ENCODE data around the gene FRZB.

DNA sequence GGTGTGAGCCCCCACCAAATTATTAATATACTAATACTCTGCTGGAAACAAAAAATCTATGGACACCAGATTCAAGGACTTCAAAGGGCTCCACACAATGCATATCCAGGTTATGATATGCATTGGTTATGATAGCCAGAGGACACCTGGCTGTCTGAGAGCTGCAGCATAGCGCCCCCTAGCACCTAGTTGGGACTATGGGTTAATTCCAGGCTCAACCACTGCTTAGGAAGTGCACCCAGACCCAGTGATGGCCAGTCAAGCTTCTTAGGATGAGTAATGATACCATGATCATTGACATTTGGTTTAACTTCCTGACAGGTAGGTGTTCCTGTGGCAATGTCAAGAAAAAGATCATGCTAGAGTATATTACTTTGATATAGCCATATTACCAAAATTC is 3.8 kb upstream of the FRZB start:
- TF ChIP-seq SUZ12 (IDR thresholded peaks at IDR 0.05; ENCODE audit: extremely low read depth, insufficient read depth, insufficient read length) = no peak
- TF ChIP-seq YY1 (IDR thresholded peaks at IDR 0.05; ENCODE audit: insufficient read depth, insufficient read length) = no peak

Measured in NT2/D1 (cell line).